Activated T-helper 1 cell treated with anti-CD3 and anti-CD28 coated beads, Interleukin-2, amount 50 U/mL, for 16 hours (primary cell): Measurements from ENCODE around the gene PCDHB6.
"Not testable (repeated sequence)": the region's sequence is repeated elsewhere in the genome, so short reads cannot be mapped to it uniquely, and the experiment has no call there.

Source experiments
- DNase-seq, 2 donors: peaks; one replicate each; pipeline ENCODE4 v3.0.0-alpha.2; 2020; ENCODE audit warnings: low read depth in 1 of 2, low spot score in 1 of 2

PCDHB6 gene

DNA sequence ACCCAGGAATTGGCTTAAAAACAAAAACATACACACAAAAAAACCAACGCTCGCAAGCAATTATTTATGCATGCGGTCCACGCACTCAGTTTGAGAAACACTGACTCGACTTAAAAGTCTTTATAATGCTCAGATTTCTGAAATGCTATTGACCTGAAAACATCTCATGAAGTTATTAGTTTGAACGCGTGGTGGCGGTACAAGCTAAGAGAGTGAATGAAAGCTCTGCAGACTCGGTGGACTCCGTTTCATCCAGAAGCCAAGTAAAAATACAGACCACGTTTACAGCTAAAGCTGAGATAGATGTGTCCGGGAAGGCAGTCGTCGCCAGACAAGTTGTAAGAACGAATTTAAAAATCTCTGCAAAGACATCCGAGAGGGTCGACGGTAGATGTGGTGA lies at the start of gene PCDHB6:
PCDHB6 (plus strand) TSS at position 246 of the 400 bp plus-strand sequence. CDS start 201 bp downstream, outside the sequence.
- DNase-seq, result no peak

DNA sequence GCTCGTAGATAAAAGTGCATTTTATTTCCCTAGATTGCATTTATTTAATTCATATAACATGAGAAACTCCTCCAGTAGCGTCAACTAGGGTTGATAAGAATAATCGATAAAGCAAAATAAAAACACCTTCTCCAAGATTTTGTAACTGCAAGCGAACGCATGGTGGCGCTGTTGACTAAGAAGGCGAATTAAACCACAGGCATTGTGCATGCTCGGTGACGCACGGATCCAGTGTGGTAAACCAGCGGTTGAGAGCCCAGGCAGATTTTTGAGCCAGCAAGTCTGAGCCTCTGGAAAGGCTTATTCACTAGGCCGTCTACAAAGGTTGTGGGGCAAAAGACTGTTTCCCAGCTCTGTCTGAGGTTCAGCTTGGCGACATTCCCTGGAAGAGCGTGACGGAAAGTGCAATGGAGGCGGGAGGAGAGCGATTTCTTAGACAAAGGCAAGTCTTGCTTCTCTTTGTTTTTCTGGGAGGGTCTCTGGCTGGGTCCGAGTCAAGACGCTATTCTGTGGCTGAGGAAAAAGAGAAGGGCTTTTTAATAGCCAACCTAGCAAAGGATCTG lies 49.5 kb upstream of the PCDHB6 start, which contains the start of gene PCDHB3:
PCDHB3 (plus strand) TSS at position 231 of the 563 bp plus-strand sequence; CDS start at position 408, 177 bp downstream.
- DNase-seq, result no peak

DNA sequence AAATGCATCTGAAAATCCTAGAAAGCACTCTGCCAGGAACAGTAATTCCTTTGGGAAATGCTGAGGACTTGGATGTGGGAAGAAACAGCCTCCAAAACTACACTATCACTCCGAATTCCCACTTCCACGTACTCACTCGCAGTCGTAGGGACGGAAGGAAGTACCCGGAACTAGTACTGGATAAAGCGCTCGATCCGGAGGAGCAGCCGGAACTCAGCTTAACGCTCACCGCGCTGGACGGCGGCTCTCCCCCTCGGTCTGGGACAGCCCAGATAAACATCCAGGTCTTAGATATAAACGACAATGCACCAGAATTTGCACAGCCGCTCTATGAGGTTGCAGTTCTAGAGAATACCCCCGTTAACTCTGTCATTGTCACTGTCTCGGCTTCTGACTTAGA lies 48.8 kb upstream of the PCDHB6 start:
- no peak for DNase-seq

DNA sequence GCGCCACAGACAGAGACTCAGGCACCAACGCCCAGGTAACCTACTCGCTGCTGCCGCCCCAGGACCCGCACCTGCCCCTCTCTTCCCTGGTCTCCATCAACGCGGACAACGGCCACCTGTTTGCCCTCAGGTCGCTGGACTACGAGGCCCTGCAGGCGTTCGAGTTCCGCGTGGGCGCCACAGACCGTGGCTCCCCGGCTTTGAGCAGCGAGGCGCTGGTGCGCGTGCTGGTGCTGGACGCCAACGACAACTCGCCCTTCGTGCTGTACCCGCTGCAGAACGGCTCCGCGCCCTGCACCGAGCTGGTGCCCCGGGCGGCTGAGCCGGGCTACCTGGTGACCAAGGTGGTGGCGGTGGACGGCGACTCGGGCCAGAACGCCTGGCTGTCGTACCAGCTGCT lies 47.8 kb upstream of the PCDHB6 start:
- not testable (repeated sequence) for DNase-seq

DNA sequence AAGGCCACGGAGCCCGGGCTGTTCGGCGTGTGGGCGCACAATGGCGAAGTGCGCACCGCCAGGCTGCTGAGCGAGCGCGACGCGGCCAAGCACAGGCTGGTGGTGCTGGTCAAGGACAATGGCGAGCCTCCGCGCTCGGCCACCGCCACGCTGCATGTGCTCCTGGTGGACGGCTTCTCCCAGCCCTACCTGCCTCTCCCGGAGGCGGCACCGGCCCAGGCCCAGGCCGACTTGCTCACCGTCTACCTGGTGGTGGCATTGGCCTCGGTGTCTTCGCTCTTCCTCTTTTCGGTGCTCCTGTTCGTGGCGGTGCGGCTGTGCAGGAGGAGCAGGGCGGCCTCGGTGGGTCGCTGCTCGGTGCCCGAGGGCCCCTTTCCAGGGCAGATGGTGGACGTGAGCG lies 47.4 kb upstream of the PCDHB6 start:
- DNase-seq, result not testable (repeated sequence)

DNA sequence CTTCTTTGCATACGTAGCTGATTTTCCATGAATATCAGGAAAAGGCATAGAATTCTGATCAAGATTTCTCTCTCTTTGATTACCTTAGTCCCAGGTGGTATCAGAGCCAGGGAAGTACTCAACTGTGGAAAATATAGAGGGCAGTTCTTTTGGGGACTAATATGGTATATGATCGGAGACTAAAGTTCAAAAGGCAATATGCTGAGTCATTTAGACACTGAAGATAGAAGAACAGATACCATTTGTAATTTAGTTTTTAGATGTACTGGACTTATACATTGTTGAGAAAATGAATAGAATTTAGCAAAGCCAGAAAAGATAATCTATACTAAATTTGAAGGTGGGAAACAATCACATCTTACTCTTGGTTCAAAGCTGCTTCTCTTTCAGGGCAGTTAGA lies 44.5 kb upstream of the PCDHB6 start:
- no peak for DNase-seq

DNA sequence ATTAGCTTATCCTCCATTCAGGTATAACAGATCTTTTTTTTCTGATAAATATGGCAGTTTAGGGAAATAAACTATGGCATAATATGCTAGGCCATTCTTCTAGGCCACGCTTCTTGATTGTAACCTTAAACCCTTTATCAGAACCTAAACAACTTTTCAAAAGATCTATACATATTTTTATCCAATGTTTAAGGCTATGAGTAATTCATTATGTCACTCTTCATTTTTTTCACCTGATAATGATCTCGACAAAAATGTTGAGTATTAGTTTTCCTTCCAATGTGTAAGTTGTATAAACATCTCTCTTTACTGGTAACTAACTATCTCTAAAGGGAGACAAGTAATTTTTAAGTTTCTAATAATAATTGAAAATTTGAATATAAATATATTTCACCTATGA lies 30.6 kb upstream of the PCDHB6 start:
- DNase-seq, result no peak

DNA sequence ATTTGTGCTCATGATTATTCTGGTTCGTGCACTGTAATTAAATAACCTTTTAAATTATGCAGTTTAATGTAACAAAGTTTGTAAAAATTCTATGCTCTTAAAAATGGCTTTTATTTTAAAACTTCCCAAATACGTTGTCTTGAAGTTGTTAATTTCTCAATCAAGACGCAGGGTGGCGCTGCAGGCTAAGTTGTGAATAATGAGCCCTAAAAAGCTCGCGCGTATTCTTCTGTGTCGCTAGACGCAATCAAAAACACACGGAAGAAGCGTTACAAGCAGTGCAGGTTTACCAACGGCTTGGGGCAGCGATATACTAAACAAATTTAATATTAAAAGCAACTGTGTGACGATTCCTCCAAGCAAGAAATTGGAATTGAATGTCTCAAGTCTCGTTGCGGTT lies 28.3 kb upstream of the PCDHB6 start, which contains the start of gene PCDHB4:
PCDHB4 (plus strand) TSS at position 256 of the 400 bp plus-strand sequence. CDS start 181 bp downstream, outside the sequence.
- no peak for DNase-seq

DNA sequence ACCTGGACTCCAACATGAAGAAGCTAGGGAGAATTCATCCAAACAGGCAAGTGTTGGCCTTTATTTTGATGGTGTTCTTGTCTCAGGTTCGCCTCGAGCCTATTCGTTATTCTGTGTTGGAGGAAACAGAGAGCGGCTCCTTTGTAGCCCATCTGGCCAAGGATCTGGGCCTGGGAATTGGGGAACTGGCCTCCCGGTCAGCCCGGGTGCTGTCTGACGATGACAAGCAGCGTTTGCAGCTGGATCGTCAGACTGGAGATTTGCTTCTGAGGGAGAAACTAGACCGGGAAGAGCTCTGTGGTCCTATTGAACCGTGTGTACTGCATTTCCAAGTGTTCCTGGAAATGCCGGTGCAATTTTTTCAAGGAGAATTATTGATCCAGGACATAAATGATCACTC lies 27.9 kb upstream of the PCDHB6 start:
- DNase-seq, result no peak

DNA sequence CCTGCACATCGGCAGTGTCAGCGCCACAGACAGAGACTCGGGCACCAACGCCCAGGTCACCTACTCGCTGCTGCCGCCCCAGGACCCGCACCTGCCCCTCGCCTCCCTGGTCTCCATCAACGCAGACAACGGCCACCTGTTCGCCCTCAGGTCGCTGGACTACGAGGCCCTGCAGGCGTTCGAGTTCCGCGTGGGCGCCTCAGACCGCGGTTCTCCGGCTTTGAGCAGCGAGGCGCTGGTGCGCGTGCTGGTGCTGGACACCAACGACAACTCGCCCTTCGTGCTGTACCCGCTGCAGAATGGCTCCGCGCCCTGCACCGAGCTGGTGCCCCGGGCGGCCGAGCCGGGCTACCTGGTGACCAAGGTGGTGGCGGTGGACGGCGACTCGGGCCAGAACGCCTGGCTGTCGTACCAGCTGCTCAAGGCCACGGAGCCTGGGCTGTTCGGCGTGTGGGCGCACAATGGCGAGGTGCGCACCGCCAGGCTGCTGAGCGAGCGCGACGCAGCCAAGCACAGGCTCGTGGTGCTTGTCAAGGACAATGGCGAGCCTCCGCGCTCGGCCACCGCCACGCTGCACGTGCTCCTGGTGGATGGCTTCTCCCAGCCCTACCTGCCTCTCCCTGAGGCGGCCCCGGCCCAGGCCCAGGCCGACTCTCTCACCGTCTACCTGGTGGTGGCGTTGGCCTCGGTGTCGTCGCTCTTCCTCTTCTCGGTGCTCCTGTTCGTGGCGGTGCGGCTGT lies 26.3 kb upstream of the PCDHB6 start:
- not testable (repeated sequence) for DNase-seq

DNA sequence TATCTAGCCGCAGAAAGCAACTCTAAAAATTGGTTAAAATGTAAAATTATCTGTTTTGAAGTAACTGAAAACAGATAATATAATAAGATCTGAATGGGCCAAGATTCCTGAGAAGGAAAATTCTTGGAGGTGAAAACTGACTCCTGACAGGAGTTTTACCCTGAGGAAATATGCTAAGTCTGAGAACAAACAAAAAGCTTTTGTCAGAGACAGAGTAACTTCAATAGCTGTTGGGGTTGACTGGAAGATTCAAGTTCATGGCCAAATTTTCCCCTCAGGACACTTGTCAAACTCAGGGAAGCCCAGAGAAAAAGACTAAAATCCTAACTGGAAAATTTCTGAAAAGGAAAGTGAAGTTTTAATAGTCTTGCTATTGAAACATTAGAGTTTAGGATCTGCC lies 22.6 kb upstream of the PCDHB6 start:
- no peak for DNase-seq

DNA sequence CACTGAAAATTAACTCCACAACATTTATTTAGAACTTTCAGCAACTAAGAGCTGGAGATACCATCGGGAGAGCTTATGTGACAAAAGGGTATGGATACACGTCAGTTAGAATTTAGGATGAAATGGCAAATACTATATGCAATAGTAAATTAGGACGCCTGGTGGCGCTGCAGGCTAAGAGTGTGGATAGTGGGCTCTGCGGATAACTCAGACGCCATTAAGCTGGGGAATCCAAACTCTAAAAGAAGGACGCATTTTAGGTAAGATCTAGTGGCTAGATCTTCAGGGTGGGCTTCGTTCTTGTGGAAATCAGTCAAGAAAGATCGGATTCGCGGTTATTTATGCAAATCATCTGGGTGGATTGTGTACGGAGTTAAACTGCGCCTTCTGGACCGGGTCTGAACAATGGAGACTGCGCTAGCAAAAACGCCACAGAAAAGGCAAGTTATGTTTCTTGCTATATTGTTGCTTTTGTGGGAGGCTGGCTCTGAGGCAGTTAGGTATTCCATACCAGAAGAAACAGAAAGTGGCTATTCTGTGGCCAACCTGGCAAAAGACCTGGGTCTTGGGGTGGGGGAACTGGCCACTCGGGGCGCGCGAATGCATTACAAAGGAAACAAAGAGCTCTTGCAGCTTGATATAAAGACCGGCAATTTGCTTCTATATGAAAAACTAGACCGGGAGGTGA lies 14.7 kb upstream of the PCDHB6 start, which contains the start of gene PCDHB5:
PCDHB5 (plus strand) TSS at position 177 of the 688 bp plus-strand sequence; CDS start at position 406, 229 bp downstream.
- DNase-seq, result no peak

DNA sequence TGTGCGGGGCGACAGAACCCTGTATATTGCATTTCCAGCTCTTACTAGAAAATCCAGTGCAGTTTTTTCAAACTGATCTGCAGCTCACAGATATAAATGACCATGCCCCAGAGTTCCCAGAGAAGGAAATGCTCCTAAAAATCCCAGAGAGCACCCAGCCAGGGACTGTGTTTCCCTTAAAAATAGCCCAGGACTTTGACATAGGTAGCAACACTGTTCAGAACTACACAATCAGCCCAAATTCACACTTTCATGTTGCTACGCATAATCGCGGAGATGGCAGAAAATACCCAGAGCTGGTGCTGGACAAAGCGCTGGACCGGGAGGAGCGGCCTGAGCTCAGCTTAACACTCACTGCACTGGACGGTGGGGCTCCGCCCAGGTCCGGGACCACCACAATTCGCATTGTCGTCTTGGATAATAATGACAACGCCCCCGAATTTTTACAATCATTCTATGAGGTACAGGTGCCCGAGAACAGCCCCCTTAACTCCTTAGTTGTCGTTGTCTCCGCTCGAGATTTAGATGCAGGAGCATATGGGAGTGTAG lies 14.1 kb upstream of the PCDHB6 start:
- no peak for DNase-seq

DNA sequence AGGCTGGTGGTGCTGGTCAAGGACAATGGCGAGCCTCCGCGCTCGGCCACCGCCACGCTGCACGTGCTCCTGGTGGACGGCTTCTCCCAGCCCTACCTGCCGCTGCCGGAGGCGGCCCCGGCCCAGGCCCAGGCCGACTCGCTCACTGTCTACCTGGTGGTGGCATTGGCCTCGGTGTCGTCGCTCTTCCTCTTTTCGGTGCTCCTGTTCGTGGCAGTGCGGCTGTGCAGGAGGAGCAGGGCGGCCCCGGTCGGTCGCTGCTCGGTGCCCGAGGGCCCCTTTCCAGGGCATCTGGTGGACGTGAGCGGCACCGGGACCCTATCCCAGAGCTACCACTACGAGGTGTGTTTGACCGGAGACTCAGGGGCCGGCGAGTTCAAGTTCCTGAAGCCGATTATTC lies 12.5 kb upstream of the PCDHB6 start:
- DNase-seq, result not testable (repeated sequence)

DNA sequence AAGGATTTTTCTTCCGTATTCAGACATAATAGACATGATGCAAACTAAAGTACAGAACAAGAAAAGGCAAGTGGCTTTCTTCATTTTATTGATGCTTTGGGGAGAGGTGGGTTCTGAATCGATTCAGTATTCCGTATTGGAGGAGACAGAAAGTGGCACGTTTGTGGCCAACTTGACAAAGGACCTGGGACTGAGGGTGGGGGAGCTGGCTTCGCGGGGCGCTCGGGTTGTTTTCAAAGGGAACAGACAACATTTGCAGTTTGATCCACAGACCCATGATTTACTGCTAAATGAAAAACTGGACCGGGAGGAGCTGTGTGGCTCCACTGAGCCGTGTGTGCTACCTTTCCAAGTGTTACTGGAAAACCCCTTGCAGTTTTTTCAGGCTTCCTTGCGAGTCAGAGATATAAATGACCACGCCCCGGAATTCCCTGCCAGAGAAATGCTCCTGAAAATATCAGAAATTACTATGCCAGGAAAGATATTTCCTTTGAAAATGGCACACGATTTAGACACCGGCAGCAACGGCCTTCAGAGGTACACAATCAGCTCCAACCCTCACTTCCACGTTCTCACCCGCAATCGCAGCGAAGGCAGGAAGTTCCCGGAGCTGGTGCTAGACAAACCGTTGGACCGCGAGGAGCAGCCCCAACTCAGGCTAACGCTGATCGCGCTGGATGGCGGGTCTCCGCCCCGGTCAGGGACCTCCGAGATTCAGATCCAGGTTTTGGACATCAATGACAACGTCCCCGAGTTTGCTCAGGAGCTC lies 551 bp downstream of the PCDHB6 start:
- DNase-seq, result no peak

DNA sequence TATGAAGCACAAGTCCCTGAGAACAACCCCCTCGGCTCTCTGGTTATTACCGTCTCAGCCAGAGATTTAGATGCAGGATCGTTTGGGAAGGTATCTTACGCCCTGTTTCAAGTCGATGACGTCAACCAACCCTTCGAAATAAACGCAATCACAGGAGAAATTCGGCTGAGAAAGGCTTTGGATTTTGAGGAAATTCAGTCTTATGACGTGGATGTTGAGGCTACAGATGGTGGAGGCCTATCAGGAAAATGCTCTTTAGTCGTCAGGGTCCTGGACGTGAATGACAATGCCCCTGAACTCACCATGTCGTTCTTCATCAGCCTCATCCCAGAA lies 1.1 kb downstream of the PCDHB6 start:
- DNase-seq, result no peak

DNA sequence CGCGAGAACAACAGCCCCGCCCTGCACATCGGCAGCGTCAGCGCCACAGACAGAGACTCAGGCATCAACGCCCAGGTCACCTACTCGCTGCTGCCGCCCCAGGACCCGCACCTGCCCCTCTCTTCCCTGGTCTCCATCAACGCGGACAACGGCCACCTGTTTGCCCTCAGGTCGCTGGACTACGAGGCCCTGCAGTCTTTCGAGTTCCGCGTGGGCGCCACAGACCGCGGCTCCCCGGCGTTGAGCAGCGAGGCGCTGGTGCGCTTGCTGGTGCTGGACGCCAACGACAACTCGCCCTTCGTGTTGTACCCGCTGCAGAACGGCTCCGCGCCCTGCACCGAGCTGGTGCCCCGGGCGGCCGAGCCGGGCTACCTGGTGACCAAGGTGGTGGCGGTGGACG lies 1.8 kb downstream of the PCDHB6 start:
- DNase-seq, result not testable (repeated sequence)

DNA sequence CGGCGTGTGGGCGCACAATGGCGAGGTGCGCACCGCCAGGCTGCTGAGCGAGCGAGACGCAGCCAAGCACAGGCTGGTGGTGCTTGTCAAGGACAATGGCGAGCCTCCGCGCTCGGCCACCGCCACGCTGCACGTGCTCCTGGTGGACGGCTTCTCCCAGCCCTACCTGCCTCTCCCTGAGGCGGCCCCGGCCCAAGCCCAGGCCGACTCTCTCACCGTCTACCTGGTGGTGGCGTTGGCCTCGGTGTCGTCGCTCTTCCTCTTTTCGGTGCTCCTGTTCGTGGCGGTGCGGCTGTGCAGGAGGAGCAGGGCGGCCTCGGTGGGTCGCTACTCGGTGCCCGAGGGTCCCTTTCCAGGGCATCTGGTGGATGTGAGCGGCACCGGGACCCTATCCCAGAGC lies 2.2 kb downstream of the PCDHB6 start:
- DNase-seq, result not testable (repeated sequence)

DNA sequence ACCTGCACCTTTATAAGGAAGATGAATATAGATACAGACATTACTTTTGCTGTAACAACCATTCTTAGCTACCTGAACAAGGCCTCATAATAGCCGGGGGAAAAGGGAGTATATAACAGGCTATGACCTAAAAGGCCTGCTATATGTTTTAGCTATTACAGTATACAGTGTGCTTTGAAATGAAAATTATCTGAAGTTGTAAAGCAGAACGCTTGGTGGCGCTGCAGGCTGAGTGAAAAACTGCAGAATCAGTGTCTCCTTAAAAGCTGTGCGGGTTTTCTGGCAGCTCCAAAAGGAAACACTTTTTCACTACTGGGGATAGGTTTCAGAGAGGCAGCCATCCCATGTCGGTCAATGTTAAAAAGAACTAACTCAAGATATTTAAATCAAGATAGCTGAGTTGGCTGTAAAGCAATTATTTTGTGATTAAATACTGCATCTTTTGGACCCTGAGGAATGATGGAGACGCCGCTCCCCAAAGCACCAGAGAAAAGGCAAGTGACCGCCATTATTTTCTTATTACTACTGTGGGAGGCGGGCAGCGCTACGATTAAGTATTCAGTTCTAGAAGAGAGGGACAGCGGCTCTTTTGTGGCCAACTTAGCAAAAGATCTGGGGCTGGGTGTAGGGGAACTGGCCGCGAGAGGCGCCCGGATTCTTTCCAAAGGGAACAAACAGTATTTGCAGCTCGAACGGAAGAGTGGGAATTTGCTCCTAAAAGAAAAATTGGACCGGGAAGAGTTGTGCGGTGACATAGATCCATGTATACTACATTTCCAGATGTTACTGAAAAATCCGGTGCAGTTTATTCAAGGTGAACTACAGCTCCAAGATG lies 5.9 kb downstream of the PCDHB6 start:
- DNase-seq, result no peak

DNA sequence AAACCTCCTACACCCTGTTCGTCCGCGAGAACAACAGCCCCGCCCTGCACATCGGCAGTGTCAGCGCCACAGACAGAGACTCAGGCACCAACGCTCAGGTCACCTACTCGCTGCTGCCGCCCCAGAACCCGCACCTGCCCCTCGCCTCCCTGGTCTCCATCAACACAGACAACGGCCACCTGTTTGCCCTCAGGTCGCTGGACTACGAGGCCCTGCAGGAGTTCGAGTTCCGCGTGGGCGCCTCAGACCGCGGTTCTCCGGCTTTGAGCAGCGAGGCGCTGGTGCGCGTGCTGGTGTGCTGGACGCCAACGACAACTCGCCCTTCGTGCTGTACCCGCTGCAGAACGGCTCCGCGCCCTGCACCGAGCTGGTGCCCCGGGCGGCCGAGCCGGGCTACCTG lies 7.5 kb downstream of the PCDHB6 start:
- DNase-seq, result not testable (repeated sequence)
